GM18508 (cell line): ENCODE measurements around the gene ENO1.

Experiments used
- ATAC-seq: cut with Tn5 transposase; IDR thresholded peaks from one replicate; pipeline ENCODE4 v1.9.1; 2021; ENCODE audit warnings: moderate number of reproducible peaks; ENCODE audit not compliant: insufficient read depth, unreplicated experiment

ENO1 gene

GRCh38 chr1:8871965-8872399, 6.5 kb downstream of the ENO1 start:
- no peak for ATAC-seq

- ATAC-seq = no peak
Measured at GRCh38 chr1:8871539-8871935, 6.9 kb downstream of the ENO1 start.

- ATAC-seq = no peak
Measured at GRCh38 chr1:8870616-8871538, 7.6 kb downstream of the ENO1 start.

GRCh38 chr1:8870103-8870502, 8.4 kb downstream of the ENO1 start:
- no peak for ATAC-seq

- no peak for ATAC-seq
Measured at GRCh38 chr1:8867878-8868567, 10.5 kb downstream of the ENO1 start.

GRCh38 chr1:8866792-8867415, 11.6 kb downstream of the ENO1 start:
- no peak for ATAC-seq

- ATAC-seq = no peak
Measured at GRCh38 chr1:8866173-8866791, 12.2 kb downstream of the ENO1 start.

GRCh38 chr1:8864713-8865344, 13.7 kb downstream of the ENO1 start:
- no peak for ATAC-seq

GRCh38 chr1:8863794-8864233, 14.7 kb downstream of the ENO1 start:
- ATAC-seq = no peak

- ATAC-seq = no peak
Measured at GRCh38 chr1:8863138-8863537, 15.3 kb downstream of the ENO1 start.

- ATAC-seq = no peak
Measured at GRCh38 chr1:8862528-8862927, 16.0 kb downstream of the ENO1 start.

GRCh38 chr1:8860738-8861516, 17.6 kb downstream of the ENO1 start:
- ATAC-seq = no peak

GRCh38 chr1:8858888-8859706, 19.4 kb downstream of the ENO1 start:
- no peak for ATAC-seq

GRCh38 chr1:8858112-8858668, 20.3 kb downstream of the ENO1 start:
- ATAC-seq = no peak

- no peak for ATAC-seq
Measured at GRCh38 chr1:8856689-8857412, 21.6 kb downstream of the ENO1 start.

GRCh38 chr1:8854240-8854639, 24.2 kb downstream of the ENO1 start:
- ATAC-seq = no peak

- no peak for ATAC-seq
Measured at GRCh38 chr1:8851060-8851459, 27.4 kb downstream of the ENO1 start.
